Neutrophil (primary cell): ENCODE data around the gene TTC12.
A peak's percentile ranks its signal among the peaks of the same experiment; 100 is the strongest.

Experiments
- H3K27ac ChIP-seq: fragments of 200-600 bp; sonication (generic); 2 replicates; pipeline ENCODE4 v1.5.1; 2016; ENCODE audit warnings: mild to moderate bottlenecking, moderate library complexity
- H3K27me3 ChIP-seq: fragments of 200-600 bp; sonication (generic); 2 replicates; pipeline ENCODE4 v1.6.0; 2016; ENCODE audit warnings: mild to moderate bottlenecking
- H3K36me3 ChIP-seq: fragments of 200-600 bp; sonication (generic); 2 replicates; pipeline ENCODE4 v1.5.1; 2017
- H3K4me1 ChIP-seq, 2 experiments: fragments of 200-600 bp in 1 of 2; sonication (generic) in 1 of 2; 1 replicate in 1 of 2; 2 replicates in 1 of 2; pipeline versions ENCODE4 v1.5.1 to v1.6.1; 2013 to 2016; ENCODE audit warnings: low read depth in 1 of 2, low read length in 1 of 2, mild to moderate bottlenecking in 1 of 2, moderate library complexity in 1 of 2; ENCODE audit not compliant: control insufficient read depth in 1 of 2, insufficient read depth in 1 of 2
- H3K4me3 ChIP-seq, 2 experiments: fragments of 200-600 bp in 1 of 2; sonication (generic) in 1 of 2; 1 replicate in 1 of 2; 2 replicates in 1 of 2; pipeline ENCODE4 v1.5.1; 2013 to 2016; ENCODE audit warnings: low read depth in 1 of 2, low read length in 1 of 2, mild to moderate bottlenecking in 1 of 2, moderate library complexity in 1 of 2
- H3K9me3 ChIP-seq: fragments of 200-600 bp; sonication (generic); 2 replicates; pipeline ENCODE4 v1.5.1; 2016
- TF ChIP-seq, protein P1 (sequence below): fragments of 200-600 bp; sonication (generic); IDR thresholded peaks from 2 replicates; pipeline ENCODE4 v1.5.1; 2016; ENCODE audit warnings: antibody characterized with exemption

The TTC12 gene

DNA sequence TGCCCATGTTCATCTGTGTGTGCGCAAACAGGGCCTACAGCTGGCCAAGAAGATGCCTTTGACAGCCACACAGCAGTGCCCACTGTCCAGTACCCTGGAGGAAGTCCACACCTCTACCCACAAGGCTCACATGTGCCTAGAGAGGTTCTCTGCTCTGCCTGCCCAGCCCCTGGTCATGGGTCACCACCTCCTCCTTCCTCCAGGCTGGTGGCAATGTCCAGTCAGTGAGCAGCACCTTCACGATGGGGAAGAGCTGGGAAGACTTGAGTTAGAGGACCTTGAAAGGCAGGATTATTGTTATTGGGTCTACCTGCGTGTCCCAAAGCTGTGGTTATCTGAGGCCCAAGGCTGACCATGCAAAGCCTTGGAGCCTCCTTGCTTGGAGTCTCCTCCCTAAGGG, 28.4 kb upstream of the TTC12 start:
- H3K27ac ChIP-seq, result no peak overlapping the region
- TF ChIP-seq, protein P1, sequence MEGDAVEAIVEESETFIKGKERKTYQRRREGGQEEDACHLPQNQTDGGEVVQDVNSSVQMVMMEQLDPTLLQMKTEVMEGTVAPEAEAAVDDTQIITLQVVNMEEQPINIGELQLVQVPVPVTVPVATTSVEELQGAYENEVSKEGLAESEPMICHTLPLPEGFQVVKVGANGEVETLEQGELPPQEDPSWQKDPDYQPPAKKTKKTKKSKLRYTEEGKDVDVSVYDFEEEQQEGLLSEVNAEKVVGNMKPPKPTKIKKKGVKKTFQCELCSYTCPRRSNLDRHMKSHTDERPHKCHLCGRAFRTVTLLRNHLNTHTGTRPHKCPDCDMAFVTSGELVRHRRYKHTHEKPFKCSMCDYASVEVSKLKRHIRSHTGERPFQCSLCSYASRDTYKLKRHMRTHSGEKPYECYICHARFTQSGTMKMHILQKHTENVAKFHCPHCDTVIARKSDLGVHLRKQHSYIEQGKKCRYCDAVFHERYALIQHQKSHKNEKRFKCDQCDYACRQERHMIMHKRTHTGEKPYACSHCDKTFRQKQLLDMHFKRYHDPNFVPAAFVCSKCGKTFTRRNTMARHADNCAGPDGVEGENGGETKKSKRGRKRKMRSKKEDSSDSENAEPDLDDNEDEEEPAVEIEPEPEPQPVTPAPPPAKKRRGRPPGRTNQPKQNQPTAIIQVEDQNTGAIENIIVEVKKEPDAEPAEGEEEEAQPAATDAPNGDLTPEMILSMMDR, result no peak
- no peaks in the 10 kb centered on the region for H3K36me3 ChIP-seq
- H3K9me3 ChIP-seq, result no peaks in the 10 kb centered on the region
- no peaks in the 10 kb centered on the region for H3K4me1 ChIP-seq
- no peak overlapping the region for H3K4me3 ChIP-seq
- peaks cover 14% of the 10 kb centered on the region for H3K27me3 ChIP-seq

- Histone ChIP-seq H3K27ac (no peak overlapping the region), H3K27me3 (peaks cover 10% of the 10 kb centered on the region), H3K4me1 (no peaks in the 10 kb centered on the region), H3K9me3 (no peaks in the 10 kb centered on the region), H3K36me3 (no peaks in the 10 kb centered on the region), H3K4me3 (no peak overlapping the region)
- TF ChIP-seq, protein P1, result no peak
Measured at GRCh38 chr11:113286509-113287497, 27.6 kb upstream of the TTC12 start.

DNA sequence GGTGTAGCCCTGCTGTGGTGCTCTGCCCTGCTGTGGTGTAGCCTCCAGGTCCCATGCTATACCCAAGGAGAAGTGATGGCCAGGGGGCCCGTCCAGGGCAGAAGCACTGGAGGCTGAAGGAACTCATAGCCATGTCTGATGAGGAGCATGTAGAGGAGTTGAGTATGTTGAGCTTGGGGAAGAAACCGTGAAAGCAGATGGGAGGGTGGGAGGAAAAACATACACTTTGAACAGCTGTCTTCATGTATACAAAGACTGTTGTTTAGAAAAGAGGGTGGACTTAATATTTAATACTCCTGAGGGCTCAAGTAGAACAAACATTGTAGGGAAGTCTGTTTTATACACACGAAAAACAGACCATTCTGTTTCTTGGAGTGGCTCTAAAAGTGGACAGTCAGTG, 26.6 kb upstream of the TTC12 start:
- TF ChIP-seq, protein P1, result no peak
- Histone ChIP-seq H3K4me1 (no peaks in the 10 kb centered on the region), H3K9me3 (no peaks in the 10 kb centered on the region), H3K27ac (no peak overlapping the region), H3K4me3 (no peak overlapping the region), H3K36me3 (no peaks in the 10 kb centered on the region), H3K27me3 (peaks cover 10% of the 10 kb centered on the region)

- H3K9me3 ChIP-seq, result no peaks in the 10 kb centered on the region
- H3K4me1 ChIP-seq, result no peaks in the 10 kb centered on the region
- peaks cover 10% of the 10 kb centered on the region for H3K27me3 ChIP-seq
- H3K36me3 ChIP-seq, result no peaks in the 10 kb centered on the region
- no peak overlapping the region for H3K4me3 ChIP-seq
- TF ChIP-seq, protein P1, result no peak
- H3K27ac ChIP-seq, result no peak overlapping the region
Measured at GRCh38 chr11:113288286-113288863, 26.0 kb upstream of the TTC12 start.

DNA sequence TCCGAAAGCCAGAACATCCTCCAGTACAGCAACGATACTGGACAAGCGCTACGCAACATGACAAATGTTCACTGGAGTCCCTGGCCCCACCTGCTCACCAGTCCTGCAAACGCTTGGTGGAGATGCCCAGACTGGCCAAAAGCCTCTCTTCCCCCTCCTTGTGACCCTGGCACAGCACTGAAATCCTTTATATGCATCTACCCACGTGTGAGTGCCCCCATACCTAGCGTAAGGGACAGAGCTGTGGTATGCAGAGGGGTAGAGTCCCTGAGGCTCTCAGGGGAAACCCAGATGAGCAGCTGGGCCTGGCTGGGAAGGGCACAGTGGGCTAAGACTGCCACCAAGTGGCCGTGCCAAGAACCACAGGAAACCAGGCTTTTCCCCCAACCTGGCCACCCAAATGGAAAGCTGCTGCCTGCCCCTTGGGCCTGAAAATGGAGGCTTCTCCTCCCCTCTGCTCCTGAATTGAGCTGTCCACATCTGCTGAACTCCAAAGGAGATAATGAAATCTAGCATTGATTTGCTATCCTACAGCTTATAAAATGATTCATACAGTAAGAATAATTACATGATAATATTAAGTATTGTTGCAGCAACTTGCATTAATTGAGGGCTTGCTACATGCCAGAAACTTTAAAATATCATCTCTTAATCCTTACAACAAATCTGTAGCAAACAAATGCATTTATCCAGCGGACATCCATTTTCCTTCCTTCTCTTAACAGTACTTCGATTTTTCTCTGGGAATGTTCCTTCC, 24.8 kb upstream of the TTC12 start:
- Histone ChIP-seq H3K9me3 (no peaks in the 10 kb centered on the region), H3K27ac (no peak overlapping the region), H3K27me3 (peaks cover 14% of the 10 kb centered on the region), H3K4me3 (no peak overlapping the region), H3K36me3 (no peaks in the 10 kb centered on the region), H3K4me1 (no peaks in the 10 kb centered on the region)
- TF ChIP-seq, protein P1, result peak; percentile 31
